NCI-H524 (cell line): ENCODE measurements around the gene MICOS13.
A peak's percentile ranks its signal among the peaks of the same experiment; 100 is the strongest.
"Not testable (repeated sequence)": the region's sequence is repeated elsewhere in the genome, so short reads cannot be mapped to it uniquely, and the experiment has no call there.

Experiments
- DNase-seq, 2 experiments: peaks; one replicate each; lab custom pipeline; 2025; lab: John Stamatoyannopoulos, UW

The MICOS13 gene

GRCh38 chr19:5700455-5701092, 20.3 kb upstream of the MICOS13 start:
- no peak for DNase-seq

GRCh38 chr19:5698635-5699422, 18.5 kb upstream of the MICOS13 start:
- DNase-seq: no peak

DNA sequence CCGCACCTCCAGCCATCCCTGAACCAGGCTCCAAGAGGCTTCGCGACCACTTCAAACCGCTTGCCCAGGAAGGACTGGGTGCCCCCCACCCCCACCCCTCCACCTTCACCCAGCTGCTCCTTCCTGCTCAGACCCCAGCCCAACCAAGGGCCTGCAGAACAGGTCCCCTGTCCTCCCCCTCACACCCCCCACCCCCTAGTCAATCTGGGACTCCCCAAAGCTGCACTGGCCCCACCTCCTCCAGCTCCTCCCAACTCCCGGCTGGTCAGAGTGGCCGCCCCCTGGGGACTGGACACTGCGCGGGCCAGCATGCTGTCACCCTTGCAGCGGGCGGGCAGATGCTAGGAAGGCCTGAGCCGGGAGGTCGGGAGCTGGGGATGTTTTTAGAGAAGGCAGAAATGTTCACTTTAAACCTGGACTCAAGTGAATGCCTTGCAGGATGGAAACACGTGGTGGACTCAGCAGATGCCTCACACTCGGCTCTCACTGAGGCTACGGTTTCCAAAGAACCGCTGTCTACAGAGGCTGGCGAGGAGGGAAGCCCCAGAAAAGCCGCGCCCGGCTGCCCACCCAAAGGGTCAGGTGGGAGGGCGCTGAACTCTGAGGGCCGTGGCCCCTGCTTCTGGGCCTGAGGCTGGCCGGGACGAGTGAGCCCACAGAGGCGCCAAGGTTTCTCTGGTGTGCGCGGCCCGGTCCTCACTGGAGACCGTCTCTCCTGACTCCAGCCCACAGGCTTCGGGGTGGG, 17.7 kb upstream of the MICOS13 start:
- no peak for DNase-seq

DNA sequence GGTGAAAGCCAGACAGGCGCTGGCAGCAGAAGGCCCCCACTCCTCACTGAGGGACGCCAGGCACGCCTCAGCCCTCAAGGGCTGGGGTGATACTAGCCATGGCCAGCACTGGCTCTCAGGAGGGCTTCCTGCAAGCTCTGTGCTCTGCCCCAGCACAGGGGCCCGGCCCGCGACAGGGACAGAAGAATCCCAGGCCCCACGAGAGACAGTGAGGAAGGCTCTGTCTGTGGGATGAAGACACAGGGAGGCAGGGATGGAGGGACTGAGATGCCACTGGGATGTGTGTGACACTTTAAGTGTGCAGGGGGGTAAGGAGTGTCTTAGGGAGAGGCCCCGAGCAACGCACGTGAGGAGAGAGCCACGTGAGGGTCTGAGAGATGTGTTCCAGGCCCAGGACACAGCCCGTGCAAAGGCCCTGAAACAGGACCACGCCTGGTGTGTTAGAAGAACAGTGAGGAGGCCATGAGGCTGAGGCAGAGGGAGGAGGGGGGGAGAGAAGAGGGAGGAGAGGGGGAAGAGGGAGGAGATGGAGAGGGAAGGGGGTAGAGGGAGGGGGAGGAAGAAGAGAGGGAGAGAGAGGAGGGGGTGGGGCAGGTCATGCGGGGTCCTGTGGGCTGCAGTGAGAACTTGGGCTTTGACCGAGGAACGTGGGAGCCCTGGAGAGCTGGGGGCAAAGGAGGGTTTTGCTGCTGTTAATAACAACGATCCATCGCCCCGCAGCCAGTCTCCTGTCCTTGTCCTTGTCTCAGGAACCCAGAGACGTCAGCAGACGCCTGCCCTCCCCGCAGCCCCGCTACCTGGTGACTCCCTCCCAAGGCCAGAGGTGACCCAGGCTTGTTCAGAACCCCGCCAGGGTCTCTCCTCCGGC, 16.9 kb upstream of the MICOS13 start:
- DNase-seq: no peak

DNA sequence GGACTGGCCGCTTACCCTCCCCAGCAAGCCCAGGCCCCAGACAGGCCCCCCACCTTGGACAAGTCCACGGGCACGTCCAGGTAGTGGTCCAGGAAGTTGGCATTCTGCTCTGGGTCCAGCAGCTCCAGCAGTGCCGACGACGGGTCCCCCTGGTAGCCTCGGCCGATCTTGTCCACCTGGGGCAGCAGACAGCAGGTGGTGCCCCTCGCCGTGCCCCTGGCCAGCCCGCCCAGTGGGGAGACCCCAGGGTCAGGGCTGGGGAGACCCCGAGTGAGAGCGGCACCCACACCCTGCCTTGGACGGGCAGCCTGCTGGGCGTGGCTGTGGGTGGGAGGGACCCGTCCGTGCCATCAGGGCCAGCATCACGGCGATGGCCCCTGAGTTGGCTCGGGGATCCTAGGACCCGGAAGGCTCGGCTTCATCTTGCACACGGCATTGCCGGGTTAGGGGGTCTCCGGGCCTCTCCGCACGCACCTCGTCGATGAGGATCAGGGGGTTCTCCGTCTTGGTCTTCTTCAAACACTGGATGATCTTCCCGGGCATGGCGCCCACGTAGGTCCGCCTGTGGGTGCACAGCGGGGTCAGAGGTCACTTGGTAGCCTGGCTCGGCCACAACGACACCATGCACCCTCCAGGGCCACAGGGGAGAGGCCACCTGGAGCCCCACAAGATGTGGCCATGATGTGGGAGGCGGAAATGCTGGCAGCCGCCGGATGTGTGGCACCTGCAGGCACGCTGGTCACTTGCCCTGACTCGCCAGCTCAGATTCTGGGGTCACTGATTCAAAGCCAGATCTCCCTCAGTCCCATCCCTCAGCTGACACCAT, 16.1 kb upstream of the MICOS13 start:
- DNase-seq: no peak

DNA sequence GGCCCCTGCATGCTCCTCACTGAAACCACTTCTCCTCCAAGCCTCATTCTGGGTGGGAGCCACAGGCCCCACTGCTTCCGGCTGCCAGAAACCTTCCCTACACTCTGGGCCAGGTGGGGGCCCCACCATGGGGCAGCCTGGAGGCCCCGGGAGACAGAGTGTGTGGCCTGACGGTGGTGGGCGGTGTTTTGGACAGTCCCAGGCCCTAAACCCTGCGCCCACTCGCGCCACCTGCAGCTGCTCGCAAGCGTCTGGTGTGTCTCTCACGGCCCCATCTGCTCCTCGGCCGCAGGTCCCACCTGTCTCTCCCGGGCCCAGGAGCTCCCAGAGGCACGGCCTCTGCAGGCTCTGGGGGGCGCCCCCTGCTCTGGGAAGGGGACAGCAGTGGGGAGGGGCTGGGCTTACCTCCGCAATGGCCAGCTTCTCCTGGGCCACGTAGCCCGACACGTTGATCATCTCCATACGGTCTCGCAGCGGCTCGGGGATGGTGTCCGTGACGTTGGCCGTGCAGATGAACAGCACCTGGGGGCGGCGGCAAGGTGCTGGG, 15.4 kb upstream of the MICOS13 start:
- DNase-seq: peak in 1 of 2 experiments; percentile 76

DNA sequence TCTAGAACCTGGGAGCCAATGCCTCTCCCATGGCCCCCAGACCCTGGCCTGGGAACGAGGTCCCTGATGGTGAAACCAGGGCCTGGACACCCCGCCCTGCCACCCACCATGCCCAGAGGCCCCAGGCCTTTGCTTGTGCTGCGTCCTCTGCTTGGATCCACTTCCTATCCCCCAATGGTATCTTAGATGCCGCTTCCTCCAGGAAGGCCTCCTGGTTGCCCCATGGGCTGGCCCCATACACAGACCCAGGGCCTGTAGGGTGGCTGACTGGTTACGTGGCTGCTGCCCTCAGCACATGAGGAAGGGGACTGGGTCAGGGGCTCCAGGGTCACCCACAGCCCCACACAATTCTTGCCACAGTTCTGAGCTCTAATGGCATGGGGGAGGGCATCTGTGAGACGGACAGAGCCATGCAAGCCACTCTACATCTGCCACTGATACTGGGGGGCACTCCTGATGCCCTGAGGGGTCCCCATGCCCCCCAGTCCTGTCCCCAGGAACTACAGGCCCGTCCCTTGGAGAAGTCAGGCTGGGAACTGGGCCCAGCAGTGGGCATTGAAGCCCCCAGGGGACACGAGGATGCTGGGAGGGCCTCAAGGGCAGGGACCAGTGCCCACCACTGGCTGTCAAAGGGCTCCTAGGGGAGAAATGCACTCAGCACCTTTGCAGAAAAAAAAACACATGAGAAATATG, 14.8 kb upstream of the MICOS13 start:
- DNase-seq: no peak

- DNase-seq: no peak
Measured at GRCh38 chr19:5694167-5694955, 14.0 kb upstream of the MICOS13 start.

GRCh38 chr19:5693195-5694166, 13.2 kb upstream of the MICOS13 start:
- peak in 1 of 2 experiments; percentile 47 for DNase-seq

DNA sequence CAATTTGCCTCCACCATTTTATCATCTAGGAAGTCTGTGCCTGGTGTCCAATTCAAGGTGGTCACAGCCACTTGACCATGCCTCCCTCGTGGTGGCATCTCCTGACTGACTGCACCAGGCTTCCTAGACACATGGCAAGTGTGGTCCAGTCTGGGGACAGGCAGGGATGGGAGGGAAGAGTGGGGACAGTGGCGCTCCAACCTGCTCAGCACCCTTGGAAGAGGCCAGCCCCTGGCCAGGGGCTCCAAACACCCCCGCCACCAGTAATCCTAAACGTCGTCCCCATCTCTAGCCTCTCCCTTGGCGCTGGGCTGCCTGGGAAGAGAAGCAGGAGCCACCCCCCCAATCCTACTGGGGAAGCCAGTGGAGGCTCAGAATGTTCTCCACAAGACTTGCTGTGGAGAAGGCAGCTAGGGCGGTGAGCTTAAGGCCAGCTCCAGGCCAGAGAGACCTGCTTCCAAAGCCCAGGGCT, 12.4 kb upstream of the MICOS13 start:
- DNase-seq: no peak

DNA sequence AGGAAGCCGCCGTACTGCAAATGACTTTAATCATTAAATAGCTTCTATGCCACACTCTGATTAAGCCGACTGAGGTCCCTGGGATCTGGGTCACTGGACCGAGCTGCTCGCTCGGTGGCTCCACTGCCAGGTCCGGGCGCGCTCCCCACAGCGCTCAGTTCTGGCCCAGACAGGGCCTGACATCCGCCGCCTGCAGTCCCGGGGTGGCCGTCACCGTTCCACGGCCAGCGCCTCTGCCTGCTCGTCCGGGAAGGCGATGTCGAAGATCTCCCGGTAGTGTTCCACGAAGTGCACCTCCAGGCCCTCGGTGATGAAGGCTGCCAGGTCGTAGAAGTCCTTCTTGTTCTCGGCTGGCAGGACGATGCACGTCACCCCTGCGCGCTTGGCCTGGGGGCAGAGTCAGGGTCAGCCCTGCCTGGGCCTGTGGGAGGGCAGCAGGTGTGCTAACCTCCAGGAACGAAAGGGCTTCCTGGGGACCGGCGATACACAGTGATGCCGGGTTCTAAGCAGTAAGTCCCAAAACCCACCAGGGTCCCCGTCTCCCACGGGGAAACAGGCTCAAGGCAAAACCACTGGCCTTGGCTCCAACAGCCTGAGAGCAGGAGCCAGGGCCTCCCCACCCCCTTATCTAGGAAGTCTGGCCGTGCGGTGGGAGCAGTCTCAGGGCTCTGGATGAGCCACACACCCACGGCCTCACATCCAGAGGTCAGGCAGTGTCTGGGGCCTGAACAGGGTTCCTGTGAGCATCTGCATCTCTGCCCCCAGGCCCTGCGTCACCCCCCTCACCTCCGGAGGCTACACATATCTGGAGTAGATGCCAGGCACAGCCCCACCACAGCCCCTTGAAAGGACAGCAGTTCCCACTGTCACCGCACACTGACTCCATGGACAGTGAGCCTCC, 11.8 kb upstream of the MICOS13 start:
- no peak for DNase-seq

DNA sequence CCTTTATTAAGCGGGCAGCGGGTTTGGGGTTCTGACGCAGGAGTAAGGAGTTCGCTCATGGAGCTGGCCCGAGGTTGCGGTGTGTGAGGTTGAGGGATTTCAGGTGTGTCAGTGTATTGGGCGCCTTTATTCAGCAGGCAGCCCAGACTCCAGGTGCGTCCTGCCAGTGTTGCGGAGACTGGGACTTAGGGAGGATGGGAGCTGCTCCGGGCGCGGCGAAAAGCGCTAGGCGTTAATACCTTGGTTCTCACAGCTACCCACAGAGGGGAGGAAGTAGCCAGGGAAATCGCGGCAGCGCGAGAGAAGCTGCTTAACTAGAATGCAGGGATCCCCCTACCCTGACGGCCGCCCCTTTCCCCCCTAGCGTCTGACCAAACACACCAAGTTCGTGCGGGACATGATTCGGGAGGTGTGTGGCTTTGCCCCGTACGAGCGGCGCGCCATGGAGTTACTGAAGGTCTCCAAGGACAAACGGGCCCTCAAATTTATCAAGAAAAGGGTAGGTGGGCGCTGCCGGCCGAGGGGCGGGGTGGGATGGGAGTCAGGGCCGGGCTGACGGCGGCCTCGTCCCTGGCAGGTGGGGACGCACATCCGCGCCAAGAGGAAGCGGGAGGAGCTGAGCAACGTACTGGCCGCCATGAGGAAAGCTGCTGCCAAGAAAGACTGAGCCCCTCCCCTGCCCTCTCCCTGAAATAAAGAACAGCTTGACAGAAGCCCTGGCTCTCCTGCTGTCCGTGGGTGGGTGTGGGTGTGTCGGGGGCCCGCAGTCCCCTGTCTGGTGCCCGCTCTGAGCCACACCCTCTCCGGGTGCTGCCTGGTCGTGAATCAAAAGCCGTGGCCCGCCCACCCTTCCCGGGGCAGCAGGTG, 10.9 kb upstream of the MICOS13 start:
- DNase-seq: peak in 1 of 2 experiments; percentile 44

- DNase-seq: peak; percentile 95 to 97
Measured at GRCh38 chr19:5690125-5690954, 10.0 kb upstream of the MICOS13 start, which contains the start of gene RPL36. Gene RPL36 (plus strand): TSS chr19:5690295. CDS start chr19:5690508, 213 bp downstream.

GRCh38 chr19:5688262-5688881, 8.1 kb upstream of the MICOS13 start:
- not testable (repeated sequence) for DNase-seq
